Brain microvascular endothelial cell (primary cell): Measurements from ENCODE around the gene AEBP1.

ENCODE experiments used
- DNase-seq: peaks from one replicate; pipeline ENCODE4 v3.0.0-alpha.2; 2020
- H3K27ac ChIP-seq: fragments of 250-450 bp; sonication (Bioruptor Pico); 2 replicates; pipeline ENCODE4 v1.5.1; 2020; ENCODE audit warnings: mild to moderate bottlenecking, moderate library complexity
- H3K27me3 ChIP-seq: fragments of 250-450 bp; sonication (Bioruptor Pico); replicated peaks from 2 replicates; pipeline ENCODE4 v1.5.1; 2020; ENCODE audit warnings: mild to moderate bottlenecking
- H3K36me3 ChIP-seq: fragments of 250-450 bp; sonication (Bioruptor Pico); replicated peaks from 2 replicates; pipeline ENCODE4 v1.5.1; 2020; ENCODE audit warnings: mild to moderate bottlenecking
- H3K4me3 ChIP-seq: 2 replicates; pipeline ENCODE4 v1.5.1; 2011; ENCODE audit warnings: low read depth, mild to moderate bottlenecking, control low read depth, low read length, moderate library complexity
- CTCF ChIP-seq: IDR thresholded peaks from 2 replicates; pipeline ENCODE4 v1.5.1; 2011; ENCODE audit warnings: low read depth, mild to moderate bottlenecking, moderate library complexity, low read length, control low read depth, inconsistent platforms; ENCODE audit errors: missing control alignments
- in situ Hi-C: cut with HindIII; loops from 2 replicates; pipeline ENCODE4 v1.10.0; 2017; ENCODE audit warnings: low sequenced_read_pairs, low pct_ligation_motif_present

AEBP1 gene

GRCh38 chr7:44103566-44103922, 601 bp upstream of the AEBP1 start:
- Histone ChIP-seq H3K27me3 (no peaks in the 10 kb centered on the region), H3K4me3 (no peak overlapping the region), H3K36me3 (peaks cover 2% of the 10 kb centered on the region), H3K27ac (no peak overlapping the region)
- TF ChIP-seq CTCF: no peak
- no peak for DNase-seq
- in situ Hi-C loops: no loop called here

DNA sequence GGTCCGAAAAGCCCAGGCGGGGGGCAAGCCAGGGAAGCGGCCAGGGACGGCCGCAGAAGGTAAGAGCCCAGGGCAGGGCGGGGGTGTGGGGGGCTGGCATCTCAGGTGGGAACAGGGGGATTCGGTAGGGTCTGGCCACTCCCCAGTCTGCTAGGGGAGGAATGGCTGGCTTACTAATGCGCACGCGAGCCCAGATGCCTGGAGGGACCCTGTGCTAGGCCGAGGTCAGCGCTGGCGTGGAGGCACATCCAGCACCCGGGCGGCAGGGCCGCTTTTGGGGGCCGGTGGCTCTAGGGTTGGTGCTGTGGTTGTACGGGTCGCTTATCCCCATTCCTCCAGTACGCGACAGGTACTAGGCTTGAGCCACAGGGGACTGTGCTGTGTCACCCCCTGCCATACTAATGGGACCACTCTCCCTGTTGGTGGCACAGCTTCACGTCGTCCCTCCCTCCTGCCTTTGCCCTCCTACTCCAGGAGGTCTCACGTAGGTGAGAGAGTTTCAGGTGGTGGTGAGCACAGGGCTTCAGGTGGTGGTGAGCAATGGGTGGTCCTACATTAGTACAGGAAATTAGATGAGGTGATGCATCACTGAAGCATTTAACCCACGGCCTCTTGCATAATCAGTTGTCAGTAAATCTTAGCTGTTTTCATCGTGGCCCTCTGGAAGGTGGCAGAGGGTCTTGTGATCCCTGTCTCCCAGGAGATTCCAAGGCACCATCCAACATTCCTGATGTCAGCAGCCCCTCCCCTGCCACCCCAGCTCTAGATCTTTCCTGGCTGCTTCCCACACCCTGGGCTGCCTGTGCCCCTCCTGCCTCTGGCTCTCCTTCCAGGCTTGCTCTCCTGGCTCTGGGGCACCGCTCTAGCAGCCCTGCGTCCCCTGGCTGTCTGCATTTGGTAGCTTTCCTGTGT, 971 bp downstream of the AEBP1 start:
- H3K27me3 ChIP-seq: no peaks in the 10 kb centered on the region
- no peak overlapping the region for H3K27ac ChIP-seq
- peak; percentile 19 for TF ChIP-seq CTCF
- peak; percentile 34 for DNase-seq
- peak overlapping the region; percentile 75 for H3K4me3 ChIP-seq
- peaks cover 3% of the 10 kb centered on the region for H3K36me3 ChIP-seq
- in situ Hi-C loops: no loop called here

- Histone ChIP-seq H3K27ac (no peak overlapping the region), H3K4me3 (peak overlapping the region; percentile 75), H3K36me3 (peaks cover 8% of the 10 kb centered on the region), H3K27me3 (no peaks in the 10 kb centered on the region)
- TF ChIP-seq CTCF: no peak
- in situ Hi-C loops: no loop called here
- no peak for DNase-seq
Observed at GRCh38 chr7:44105832-44106231, 1.7 kb downstream of the AEBP1 start.

GRCh38 chr7:44106311-44107065, 2.3 kb downstream of the AEBP1 start:
- TF ChIP-seq CTCF: no peak
- in situ Hi-C loops: no loop called here
- Histone ChIP-seq H3K27me3 (no peaks in the 10 kb centered on the region), H3K27ac (no peak overlapping the region), H3K4me3 (peak overlapping the region; percentile 75), H3K36me3 (peaks cover 14% of the 10 kb centered on the region)
- no peak for DNase-seq

DNA sequence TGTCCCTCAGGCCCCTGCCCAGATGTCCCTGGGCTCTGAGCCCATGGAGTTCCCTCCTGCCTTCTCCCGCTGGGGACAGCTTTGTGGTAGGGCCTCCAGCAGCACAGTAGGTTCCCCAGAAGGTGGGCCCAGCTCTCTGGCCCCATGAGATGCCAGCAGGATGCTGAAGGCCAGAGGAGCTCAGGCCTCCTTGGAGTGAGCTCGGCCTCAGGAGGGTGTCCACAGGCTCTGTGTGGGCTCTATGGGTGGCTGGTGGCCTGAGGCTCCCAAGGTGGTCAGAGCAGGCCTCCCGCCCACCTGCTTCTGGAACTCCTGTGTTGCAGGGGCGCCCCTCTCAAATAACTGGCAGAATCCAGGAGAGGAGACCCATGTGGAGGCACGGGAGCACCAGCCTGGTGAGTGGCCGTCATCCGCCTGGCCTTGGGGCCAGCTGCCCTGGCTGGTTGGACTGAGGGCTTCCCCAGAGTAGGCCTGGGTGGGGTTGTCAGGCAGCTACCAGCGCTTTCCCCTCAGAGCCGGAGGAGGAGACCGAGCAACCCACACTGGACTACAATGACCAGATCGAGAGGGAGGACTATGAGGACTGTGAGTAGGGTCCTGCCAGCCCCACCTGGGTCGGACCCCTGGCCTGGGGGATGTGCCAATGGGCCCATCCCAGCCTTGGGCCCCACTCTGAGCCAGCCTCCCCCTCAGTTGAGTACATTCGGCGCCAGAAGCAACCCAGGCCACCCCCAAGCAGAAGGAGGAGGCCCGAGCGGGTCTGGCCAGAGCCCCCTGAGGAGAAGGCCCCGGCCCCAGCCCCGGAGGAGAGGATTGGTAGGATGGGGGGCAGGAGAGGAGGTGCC, 3.2 kb downstream of the AEBP1 start:
- Histone ChIP-seq H3K4me3 (no peak overlapping the region), H3K27me3 (no peaks in the 10 kb centered on the region), H3K36me3 (peaks cover 19% of the 10 kb centered on the region), H3K27ac (no peak overlapping the region)
- no peak for TF ChIP-seq CTCF
- no peak for DNase-seq
- in situ Hi-C loops: no loop called here
